Measurements from ENCODE around the gene PALM2AKAP2. TPM values are rescaled to one million over a fixed set of nuclear protein-coding genes. Genes with fewer than 3 reads are reported as not detected.

PALM2AKAP2 gene
- total and polyA plus RNA-seq, 2 donors (not counting 3 experiments of a cell fraction or from before 2014, with no cell fraction given) = 0.01 TPM; not detected in 1

DNA sequence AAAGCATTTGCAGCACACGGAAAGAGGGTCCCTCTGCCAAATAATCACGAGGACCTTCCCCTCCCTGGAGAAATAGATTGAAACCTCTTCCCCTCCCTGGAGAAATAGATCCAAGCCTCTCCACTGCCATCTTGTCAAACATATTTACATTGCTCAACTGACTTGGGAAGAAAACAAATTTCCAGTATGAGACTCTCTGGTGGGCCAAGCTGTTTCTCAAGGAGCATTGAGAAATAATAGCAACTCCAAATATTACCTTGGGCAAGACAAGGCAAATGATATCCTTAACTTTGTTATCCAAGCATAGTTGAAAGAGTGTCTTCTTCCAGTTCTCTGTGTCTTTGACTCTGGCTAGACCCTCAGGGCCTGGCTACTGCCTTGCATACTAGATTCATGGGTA lies 45.2 kb upstream of the PALM2AKAP2 start:
- ChIA-PET CTCF (no interaction called here), POLR2A (no interaction called here)
- H3K4me3 ChIP-seq (replicated peaks in 1 of 3; ENCODE audit: insufficient read depth in 1 of 3, low read depth in 1 of 3, low read length in 3 of 3) = no peak overlapping the region
- no peaks in the 10 kb centered on the region for H3K9me3 ChIP-seq (replicated peaks; ENCODE audit: control insufficient read depth, insufficient read depth, low read length)
- no TSS peak for BruUV-seq (replicated peaks)
- H3K4me2 ChIP-seq (ENCODE audit: insufficient read depth, low read length) = no peak overlapping the region
- H2AFZ ChIP-seq (ENCODE audit: low read depth, low read length) = no peak overlapping the region
- no peaks in the 10 kb centered on the region for H3K9me1 ChIP-seq (replicated peaks; ENCODE audit: control insufficient read depth, extremely low read depth, insufficient read depth, low read length)
- H3K36me3 ChIP-seq (ENCODE audit: control insufficient read depth in 2 of 2, extremely low read depth in 1 of 2, insufficient read depth in 2 of 2, low read length in 2 of 2) = no peaks in the 10 kb centered on the region
- DNase-seq (ENCODE audit: low read depth, low spot score) (no peak), FAIRE-seq (no peak)
- intact Hi-C loops (cut with micrococcal nuclease) = no loop called here
- H3K4me1 ChIP-seq (ENCODE audit: control insufficient read depth, extremely low read depth, insufficient read depth, low read length) = no peaks in the 10 kb centered on the region
- no peak overlapping the region for H3K27ac ChIP-seq (ENCODE audit: insufficient read depth, low read depth, low read length)
- H3K27me3 ChIP-seq (ENCODE audit: control insufficient read depth in 2 of 2, insufficient read depth in 2 of 2, low read length in 2 of 2) = peaks cover 0 to 2% of the 10 kb centered on the region in 2 experiments
- no peak for TF ChIP-seq MYC (IDR thresholded peaks at IDR 0.05; ENCODE audit: low read depth, low read length)
- TF ChIP-seq FOS (IDR thresholded peaks at IDR 0.05; ENCODE audit: borderline replicate concordance, insufficient read depth, low read length) = no peak
- TF ChIP-seq, protein P1, sequence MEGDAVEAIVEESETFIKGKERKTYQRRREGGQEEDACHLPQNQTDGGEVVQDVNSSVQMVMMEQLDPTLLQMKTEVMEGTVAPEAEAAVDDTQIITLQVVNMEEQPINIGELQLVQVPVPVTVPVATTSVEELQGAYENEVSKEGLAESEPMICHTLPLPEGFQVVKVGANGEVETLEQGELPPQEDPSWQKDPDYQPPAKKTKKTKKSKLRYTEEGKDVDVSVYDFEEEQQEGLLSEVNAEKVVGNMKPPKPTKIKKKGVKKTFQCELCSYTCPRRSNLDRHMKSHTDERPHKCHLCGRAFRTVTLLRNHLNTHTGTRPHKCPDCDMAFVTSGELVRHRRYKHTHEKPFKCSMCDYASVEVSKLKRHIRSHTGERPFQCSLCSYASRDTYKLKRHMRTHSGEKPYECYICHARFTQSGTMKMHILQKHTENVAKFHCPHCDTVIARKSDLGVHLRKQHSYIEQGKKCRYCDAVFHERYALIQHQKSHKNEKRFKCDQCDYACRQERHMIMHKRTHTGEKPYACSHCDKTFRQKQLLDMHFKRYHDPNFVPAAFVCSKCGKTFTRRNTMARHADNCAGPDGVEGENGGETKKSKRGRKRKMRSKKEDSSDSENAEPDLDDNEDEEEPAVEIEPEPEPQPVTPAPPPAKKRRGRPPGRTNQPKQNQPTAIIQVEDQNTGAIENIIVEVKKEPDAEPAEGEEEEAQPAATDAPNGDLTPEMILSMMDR (IDR thresholded peaks at IDR 0.05; ENCODE audit: extremely low read depth in 1 of 2, insufficient read depth in 1 of 2, low read depth in 1 of 2, low read length in 2 of 2) = no peak
- TF ChIP-seq POLR2AphosphoS5 (IDR thresholded peaks at IDR 0.05; ENCODE audit: insufficient read depth, low read depth, low read length) = no peak
- TF ChIP-seq, protein P2, sequence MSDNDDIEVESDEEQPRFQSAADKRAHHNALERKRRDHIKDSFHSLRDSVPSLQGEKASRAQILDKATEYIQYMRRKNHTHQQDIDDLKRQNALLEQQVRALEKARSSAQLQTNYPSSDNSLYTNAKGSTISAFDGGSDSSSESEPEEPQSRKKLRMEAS (IDR thresholded peaks at IDR 0.05; ENCODE audit: insufficient read depth, insufficient read length) = no peak
- no peak overlapping the region for H3K9ac ChIP-seq (replicated peaks; ENCODE audit: extremely low read depth, insufficient read depth, low read length)
- no peaks in the 10 kb centered on the region for H3K79me2 ChIP-seq (ENCODE audit: control insufficient read depth, insufficient read depth, low read length)
- dilution Hi-C loops (cut with MboI; ENCODE audit: extremely low pct_ligation_motif_present, low sequenced_read_pairs) = no loop called here
- H4K20me1 ChIP-seq (replicated peaks; ENCODE audit: control insufficient read depth, extremely low read depth, insufficient read depth, low read length) = no peaks in the 10 kb centered on the region

DNA sequence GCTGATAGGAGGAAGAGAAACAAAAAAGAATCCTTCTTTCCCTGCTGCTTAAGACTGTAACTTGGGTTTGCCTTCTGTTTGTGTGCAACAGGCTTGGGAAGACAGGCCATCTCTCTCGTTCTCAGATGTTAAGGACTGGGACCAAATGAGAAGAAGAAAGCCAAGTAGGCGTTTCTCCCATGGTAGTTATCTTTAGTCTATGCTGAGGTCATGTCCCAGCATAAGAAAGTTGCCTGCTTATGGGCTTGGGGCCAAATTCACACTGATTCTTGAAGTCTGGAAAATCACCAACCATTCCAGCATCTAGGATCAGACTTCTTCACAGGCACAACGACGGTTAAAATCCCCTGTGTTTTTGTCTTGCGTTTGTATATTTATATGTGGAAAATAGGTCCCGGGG lies 44.2 kb upstream of the PALM2AKAP2 start:
- ChIA-PET POLR2A (no interaction called here), CTCF (no interaction called here)
- dilution Hi-C loops (cut with MboI; ENCODE audit: extremely low pct_ligation_motif_present, low sequenced_read_pairs) (no loop called here), intact Hi-C loops (cut with micrococcal nuclease) (no loop called here)
- H2AFZ ChIP-seq (ENCODE audit: low read depth, low read length) = no peak overlapping the region
- H3K9ac ChIP-seq (replicated peaks; ENCODE audit: extremely low read depth, insufficient read depth, low read length) = no peak overlapping the region
- no peaks in the 10 kb centered on the region for H3K79me2 ChIP-seq (ENCODE audit: control insufficient read depth, insufficient read depth, low read length)
- FAIRE-seq (no peak), DNase-seq (ENCODE audit: low read depth, low spot score) (no peak)
- H3K4me2 ChIP-seq (ENCODE audit: insufficient read depth, low read length) = no peak overlapping the region
- H3K4me3 ChIP-seq (replicated peaks in 1 of 3; ENCODE audit: insufficient read depth in 1 of 3, low read depth in 1 of 3, low read length in 3 of 3) = no peak overlapping the region
- TF ChIP-seq FOS (IDR thresholded peaks at IDR 0.05; ENCODE audit: borderline replicate concordance, insufficient read depth, low read length) = no peak
- TF ChIP-seq, protein P2 (IDR thresholded peaks at IDR 0.05; ENCODE audit: insufficient read depth, insufficient read length) = no peak
- no peak for TF ChIP-seq MYC (IDR thresholded peaks at IDR 0.05; ENCODE audit: low read depth, low read length)
- TF ChIP-seq, protein P1 (IDR thresholded peaks at IDR 0.05; ENCODE audit: extremely low read depth in 1 of 2, insufficient read depth in 1 of 2, low read depth in 1 of 2, low read length in 2 of 2) = no peak
- no peak for TF ChIP-seq POLR2AphosphoS5 (IDR thresholded peaks at IDR 0.05; ENCODE audit: insufficient read depth, low read depth, low read length)
- no peak for TF ChIP-seq GATA2 (IDR thresholded peaks at IDR 0.05; ENCODE audit: insufficient read depth, insufficient read length, low read depth, low read length)
- no peak for TF ChIP-seq JUN (IDR thresholded peaks at IDR 0.05; ENCODE audit: borderline replicate concordance, insufficient read depth, insufficient read length, low read depth)
- no peak for TF ChIP-seq POLR2A (IDR thresholded peaks at IDR 0.05; ENCODE audit: low read depth, low read length)
- no peak for TF ChIP-seq EZH2 (IDR thresholded peaks at IDR 0.05; ENCODE audit: borderline replicate concordance, low read depth, low read length, severe bottlenecking)
- H3K27me3 ChIP-seq (ENCODE audit: control insufficient read depth in 2 of 2, insufficient read depth in 2 of 2, low read length in 2 of 2) = peaks cover 0 to 2% of the 10 kb centered on the region in 2 experiments
- H4K20me1 ChIP-seq (replicated peaks; ENCODE audit: control insufficient read depth, extremely low read depth, insufficient read depth, low read length) = no peaks in the 10 kb centered on the region
- no peak overlapping the region for H3K27ac ChIP-seq (ENCODE audit: insufficient read depth, low read depth, low read length)
- no peaks in the 10 kb centered on the region for H3K9me1 ChIP-seq (replicated peaks; ENCODE audit: control insufficient read depth, extremely low read depth, insufficient read depth, low read length)
- no peaks in the 10 kb centered on the region for H3K36me3 ChIP-seq (ENCODE audit: control insufficient read depth in 2 of 2, extremely low read depth in 1 of 2, insufficient read depth in 2 of 2, low read length in 2 of 2)
- H3K4me1 ChIP-seq (ENCODE audit: control insufficient read depth, extremely low read depth, insufficient read depth, low read length) = no peaks in the 10 kb centered on the region
- H3K9me3 ChIP-seq (replicated peaks; ENCODE audit: control insufficient read depth, insufficient read depth, low read length) = no peaks in the 10 kb centered on the region
- no TSS peak for BruUV-seq (replicated peaks)
